Central memory CD4-positive, alpha-beta T cell (primary cell): Measurements from ENCODE around the gene SLC25A19.
"Not testable (repeated sequence)": the region's sequence is repeated elsewhere in the genome, so short reads cannot be mapped to it uniquely, and the experiment has no call there.

ENCODE experiments used
- DNase-seq: peaks from one replicate; pipeline ENCODE4 v3.0.0; 2022

The SLC25A19 gene

GRCh38 chr17:75267411-75268232 lies 21.6 kb downstream of the SLC25A19 start:
- DNase-seq: no peak

- no peak for DNase-seq
Measured at GRCh38 chr17:75267153-75267410, 22.2 kb downstream of the SLC25A19 start.

GRCh38 chr17:75266316-75267152 lies 22.7 kb downstream of the SLC25A19 start:
- DNase-seq: no peak

GRCh38 chr17:75265614-75266315 lies 23.5 kb downstream of the SLC25A19 start:
- DNase-seq: no peak

GRCh38 chr17:75263055-75263454 lies 26.2 kb downstream of the SLC25A19 start:
- DNase-seq: no peak

GRCh38 chr17:75262112-75262606 lies 27.1 kb downstream of the SLC25A19 start:
- DNase-seq: no peak

- DNase-seq: peak; percentile 96
Measured at GRCh38 chr17:75261336-75262111, 27.7 kb downstream of the SLC25A19 start, which contains the start of the genes GGA3 and MRPS7. Gene GGA3, minus strand, starts transcription at chr17:75261606. Its CDS starts 19 bp downstream, at chr17:75261587. Gene MRPS7, plus strand, starts transcription at chr17:75261879. Its CDS starts 22 bp downstream, at chr17:75261901.

- no peak for DNase-seq
Measured at GRCh38 chr17:75260641-75261335, 28.4 kb downstream of the SLC25A19 start.

GRCh38 chr17:75257228-75257627 lies 32.0 kb downstream of the SLC25A19 start:
- not testable (repeated sequence) for DNase-seq

- DNase-seq: not testable (repeated sequence)
Measured at GRCh38 chr17:75255954-75256698, 33.1 kb downstream of the SLC25A19 start.

GRCh38 chr17:75252039-75252816 lies 37.0 kb downstream of the SLC25A19 start:
- DNase-seq: no peak

- DNase-seq: peak; percentile 54
Measured at GRCh38 chr17:75250009-75250471, 39.2 kb downstream of the SLC25A19 start.

- DNase-seq: no peak
Measured at GRCh38 chr17:75249564-75249963, 39.7 kb downstream of the SLC25A19 start.

- no peak for DNase-seq
Measured at GRCh38 chr17:75246404-75246803, 42.8 kb downstream of the SLC25A19 start.

- DNase-seq: no peak
Measured at GRCh38 chr17:75245011-75245410, 44.2 kb downstream of the SLC25A19 start.

GRCh38 chr17:75244133-75244866 lies 44.9 kb downstream of the SLC25A19 start:
- no peak for DNase-seq

- DNase-seq: peak; percentile 84
Measured at GRCh38 chr17:75242461-75243042, 46.7 kb downstream of the SLC25A19 start.

GRCh38 chr17:75241996-75242460 lies 47.2 kb downstream of the SLC25A19 start:
- DNase-seq: no peak

- no peak for DNase-seq
Measured at GRCh38 chr17:75241502-75241901, 47.7 kb downstream of the SLC25A19 start.
